Endodermal cell (in vitro differentiated cells): Measurements from ENCODE around the gene AMER1. TPM values are rescaled to one million over a fixed set of nuclear protein-coding genes. Genes with fewer than 3 reads are reported as not detected.

Source experiments
- DNase-seq: peaks from one replicate; pipeline ENCODE4 v3.0.0-alpha.2; 2017
- H3K27ac ChIP-seq: 2 replicates; pipeline ENCODE4 v1.5.1; 2013; ENCODE audit warnings: mild to moderate bottlenecking, low read depth, low read length, moderate library complexity
- H3K27me3 ChIP-seq: 2 replicates; pipeline ENCODE4 v1.6.1; 2013; ENCODE audit warnings: mild to moderate bottlenecking, low read length, moderate library complexity; ENCODE audit not compliant: insufficient read depth, control insufficient read depth, poor library complexity, severe bottlenecking
- H3K36me3 ChIP-seq: 2 replicates; pipeline ENCODE4 v1.7.0; 2013; ENCODE audit warnings: mild to moderate bottlenecking, low read length, moderate library complexity; ENCODE audit not compliant: control insufficient read depth, insufficient read depth
- H3K4me1 ChIP-seq: one replicate; pipeline ENCODE4 v1.7.0; 2013; ENCODE audit warnings: low read length; ENCODE audit not compliant: control insufficient read depth, insufficient read depth
- H3K4me3 ChIP-seq: 2 replicates; pipeline ENCODE4 v1.5.1; 2013; ENCODE audit warnings: mild to moderate bottlenecking, low read length, moderate library complexity
- H3K9ac ChIP-seq: 2 replicates; pipeline ENCODE4 v1.6.1; 2013; ENCODE audit warnings: mild to moderate bottlenecking, low read length, moderate library complexity; ENCODE audit not compliant: poor library complexity, severe bottlenecking; ENCODE audit errors: extremely low read depth
- H3K9me3 ChIP-seq: 2 replicates; pipeline ENCODE4 v1.6.1; 2013; ENCODE audit warnings: mild to moderate bottlenecking, low read length, moderate library complexity; ENCODE audit not compliant: control insufficient read depth
- H3K27ac Mint-ChIP-seq: 2 replicates; pipeline ENCODE4 v1.8.0; 2020; ENCODE audit warnings: mixed read lengths
- H3K27me3 Mint-ChIP-seq: 2 replicates; pipeline ENCODE4 v1.8.0; 2021; ENCODE audit warnings: mild to moderate bottlenecking, mixed read lengths; ENCODE audit not compliant: insufficient read depth
- H3K36me3 Mint-ChIP-seq: 2 replicates; pipeline ENCODE4 v1.8.0; 2020; ENCODE audit warnings: low read depth, mixed read lengths
- H3K4me1 Mint-ChIP-seq: 2 replicates; pipeline ENCODE4 v1.8.0; 2020; ENCODE audit warnings: mixed read lengths
- H3K4me3 Mint-ChIP-seq: 2 replicates; pipeline ENCODE4 v1.8.0; 2020; ENCODE audit warnings: mild to moderate bottlenecking, moderate library complexity, mixed read lengths
- H3K9me3 Mint-ChIP-seq: 2 replicates; pipeline ENCODE4 v1.8.0; 2020; ENCODE audit warnings: mild to moderate bottlenecking, mixed read lengths
- CTCF ChIP-seq: fragments of 200-600 bp; sonication (generic); conservative IDR thresholded peaks from 2 replicates; pipeline ENCODE4 v1.5.0; 2021; ENCODE audit warnings: antibody characterized with exemption, mild to moderate bottlenecking
- WGBS, 2 experiments: methylation state at CpG; one replicate each; pipeline versions ENCODE4 v1.1.5 to v1.1.7; 2013; ENCODE audit warnings: missing lambda C conversion rate in 2 of 2, mixed read lengths in 1 of 2; ENCODE audit not compliant: insufficient coverage in 1 of 2, insufficient read length in 1 of 2; 5-methylcytosine and 5-hydroxymethylcytosine counted together
- total RNA-seq, 2 donors: library from RNA; stranded (reverse); fragmentation: NEBNext Ultra II Directional in 1 of 2; extraction: Animal tissue kit (Norgen Biotek cat#: 25700) in 1 of 2; gene quantifications; 2 replicates in 1 of 2; 3 replicates in 1 of 2; pipeline ENCODE4 v1.2.1, GENCODE V29; 2021

AMER1 gene
- total RNA-seq, 2 donors from 2014 or later, result 11.2 to 12.0 TPM

- no peak overlapping the region for H3K9ac ChIP-seq
- Mint-ChIP-seq H3K4me1 (peaks cover 2% of the 10 kb centered on the region), H3K9me3 (peaks cover 64% of the 10 kb centered on the region), H3K27ac (no peak overlapping the region), H3K4me3 (no peak overlapping the region), H3K36me3 (no peaks in the 10 kb centered on the region), H3K27me3 (no peaks in the 10 kb centered on the region)
- 78 to 100% methylated on average over 1 to 2 of the region's 2 CpGs for WGBS, 2 experiments
- no peak overlapping the region for H3K4me3 ChIP-seq
- no peak for TF ChIP-seq CTCF
- H3K27ac ChIP-seq, result no peak overlapping the region
- H3K9me3 ChIP-seq, result no peaks in the 10 kb centered on the region
- H3K4me1 ChIP-seq, result no peaks in the 10 kb centered on the region
- DNase-seq, result no peak
- H3K27me3 ChIP-seq, result no peaks in the 10 kb centered on the region
- no peaks in the 10 kb centered on the region for H3K36me3 ChIP-seq
Measured at GRCh38 chrX:64202808-64203325, 2.6 kb downstream of the AMER1 start.

- H3K36me3 ChIP-seq, result no peaks in the 10 kb centered on the region
- no peaks in the 10 kb centered on the region for H3K27me3 Mint-ChIP-seq
- no peaks in the 10 kb centered on the region for H3K27me3 ChIP-seq
- H3K4me1 Mint-ChIP-seq, result no peaks in the 10 kb centered on the region
- H3K27ac Mint-ChIP-seq, result no peak overlapping the region
- no peaks in the 10 kb centered on the region for H3K9me3 ChIP-seq
- no peak for TF ChIP-seq CTCF
- no peaks in the 10 kb centered on the region for H3K4me1 ChIP-seq
- no peak overlapping the region for H3K4me3 ChIP-seq
- H3K9ac ChIP-seq, result no peak overlapping the region
- H3K27ac ChIP-seq, result no peak overlapping the region
- H3K4me3 Mint-ChIP-seq, result no peak overlapping the region
- peaks cover 67% of the 10 kb centered on the region for H3K9me3 Mint-ChIP-seq
- no peak for DNase-seq
- peaks cover 2% of the 10 kb centered on the region for H3K36me3 Mint-ChIP-seq
Measured at GRCh38 chrX:64198036-64198435, 7.5 kb downstream of the AMER1 start.

- WGBS, 2 experiments, result 93% methylated on average over 3 of the region's 3 CpGs; no CpG with 5 or more reads in 1 of the 2 experiments
- Mint-ChIP-seq H3K9me3 (peaks cover 70% of the 10 kb centered on the region), H3K27ac (no peak overlapping the region), H3K27me3 (no peaks in the 10 kb centered on the region), H3K4me3 (no peak overlapping the region), H3K36me3 (peaks cover 13% of the 10 kb centered on the region), H3K4me1 (no peaks in the 10 kb centered on the region)
- H3K9ac ChIP-seq, result no peak overlapping the region
- no peaks in the 10 kb centered on the region for H3K9me3 ChIP-seq
- no peak overlapping the region for H3K4me3 ChIP-seq
- TF ChIP-seq CTCF, result no peak
- no peaks in the 10 kb centered on the region for H3K27me3 ChIP-seq
- H3K4me1 ChIP-seq, result no peaks in the 10 kb centered on the region
- no peak for DNase-seq
- no peaks in the 10 kb centered on the region for H3K36me3 ChIP-seq
- no peak overlapping the region for H3K27ac ChIP-seq
Measured at GRCh38 chrX:64196606-64197005, 8.9 kb downstream of the AMER1 start.
